GM19463 (cell line): ENCODE data around the gene PRRG1.
"Not testable (repeated sequence)": the region's sequence is repeated elsewhere in the genome, so short reads cannot be mapped to it uniquely, and the experiment has no call there.

Source experiments
- ATAC-seq: cut with Tn5 transposase; IDR thresholded peaks from one replicate; pipeline ENCODE4 v1.9.1; 2021; ENCODE audit warnings: mild to moderate bottlenecking, moderate library complexity; ENCODE audit not compliant: unreplicated experiment

The PRRG1 gene

GRCh38 chrX:37349221-37350033 lies at the start of gene PRRG1:
PRRG1 (plus strand) TSS chrX:37349364; CDS start chrX:37406250, 56,886 bp downstream.
- ATAC-seq: no peak

GRCh38 chrX:37302569-37302968 lies 46.6 kb upstream of the PRRG1 start:
- ATAC-seq: no peak

DNA sequence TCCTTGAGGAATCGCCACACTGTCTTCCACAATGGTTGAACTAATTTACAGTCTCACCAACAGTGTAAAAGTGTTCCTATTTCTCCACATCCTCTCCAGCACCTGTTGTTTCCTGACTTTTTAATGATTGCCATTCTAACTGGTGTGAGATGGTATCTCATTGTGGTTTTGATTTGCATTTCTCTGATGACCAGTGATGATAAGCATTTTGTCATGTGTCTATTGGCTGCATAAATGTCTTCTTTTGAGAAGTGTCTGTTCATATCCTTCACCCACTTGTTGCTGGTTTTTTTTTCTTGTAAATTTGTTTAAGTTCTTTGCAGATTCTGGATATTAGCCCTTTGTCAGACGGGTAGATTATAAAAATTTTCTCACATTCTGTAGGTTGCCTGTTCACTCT lies 43.9 kb upstream of the PRRG1 start:
- ATAC-seq: not testable (repeated sequence)

GRCh38 chrX:37314531-37314930 lies 34.6 kb upstream of the PRRG1 start:
- ATAC-seq: no peak

GRCh38 chrX:37315511-37316248 lies 33.5 kb upstream of the PRRG1 start:
- ATAC-seq: no peak

DNA sequence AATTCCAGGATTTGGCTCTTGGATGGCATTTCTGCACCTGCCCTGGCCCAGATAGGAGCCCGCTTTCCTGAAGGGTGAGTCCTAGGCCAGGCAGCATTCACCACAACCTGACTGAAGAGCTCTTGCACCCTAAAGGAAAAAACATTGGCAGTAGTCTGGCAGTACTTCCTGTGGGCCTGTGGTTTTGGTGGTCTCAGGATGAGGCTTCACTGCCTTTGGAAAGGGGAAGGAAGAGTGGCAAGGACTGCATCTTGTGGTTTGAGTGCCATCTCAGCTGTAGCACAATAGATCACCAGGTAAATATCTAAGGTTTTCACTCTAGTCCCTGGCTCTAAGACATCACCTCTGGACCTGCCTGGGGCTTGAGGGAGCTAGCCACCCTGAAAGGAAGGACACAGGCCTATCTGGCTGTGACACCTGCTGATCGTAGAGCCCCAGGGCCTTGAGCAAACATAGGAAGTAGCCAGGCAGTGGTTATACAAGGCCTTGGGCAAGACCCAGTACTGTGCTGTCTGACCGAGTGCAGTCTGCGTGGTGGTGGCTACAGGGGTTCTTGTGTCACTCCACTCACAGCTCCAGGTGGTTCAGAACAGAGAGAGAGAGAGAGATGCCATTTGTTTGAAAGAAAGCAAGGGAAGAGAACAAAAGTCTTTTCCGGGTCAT lies 28.5 kb upstream of the PRRG1 start:
- ATAC-seq: no peak

GRCh38 chrX:37330642-37331041 lies 18.5 kb upstream of the PRRG1 start:
- no peak for ATAC-seq

- ATAC-seq: no peak
These were observed 17.6 kb upstream of the PRRG1 start for GRCh38 chrX:37331546-37331945.

GRCh38 chrX:37332055-37332454 lies 17.1 kb upstream of the PRRG1 start:
- ATAC-seq: no peak

- ATAC-seq: no peak
These were observed 16.0 kb upstream of the PRRG1 start for GRCh38 chrX:37332987-37333658.

DNA sequence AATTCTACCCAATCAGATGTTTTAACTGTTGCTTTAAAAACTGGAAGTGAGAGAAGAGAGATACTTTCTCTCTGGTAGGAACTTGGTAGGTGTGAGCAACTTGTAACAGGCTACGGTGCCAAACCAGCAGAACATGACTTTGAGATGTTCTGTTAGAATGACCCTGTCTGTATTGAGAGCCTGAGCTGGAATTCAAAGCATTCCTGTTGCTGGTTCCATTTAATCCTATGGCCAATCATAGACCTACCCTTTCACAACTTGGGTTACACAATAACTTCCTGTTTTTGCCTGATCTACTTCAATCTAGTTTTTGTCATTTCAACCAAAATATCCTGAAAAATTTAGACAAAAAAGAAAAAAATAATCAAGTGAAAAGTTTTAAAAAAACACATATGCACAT lies 1.7 kb upstream of the PRRG1 start:
- no peak for ATAC-seq

DNA sequence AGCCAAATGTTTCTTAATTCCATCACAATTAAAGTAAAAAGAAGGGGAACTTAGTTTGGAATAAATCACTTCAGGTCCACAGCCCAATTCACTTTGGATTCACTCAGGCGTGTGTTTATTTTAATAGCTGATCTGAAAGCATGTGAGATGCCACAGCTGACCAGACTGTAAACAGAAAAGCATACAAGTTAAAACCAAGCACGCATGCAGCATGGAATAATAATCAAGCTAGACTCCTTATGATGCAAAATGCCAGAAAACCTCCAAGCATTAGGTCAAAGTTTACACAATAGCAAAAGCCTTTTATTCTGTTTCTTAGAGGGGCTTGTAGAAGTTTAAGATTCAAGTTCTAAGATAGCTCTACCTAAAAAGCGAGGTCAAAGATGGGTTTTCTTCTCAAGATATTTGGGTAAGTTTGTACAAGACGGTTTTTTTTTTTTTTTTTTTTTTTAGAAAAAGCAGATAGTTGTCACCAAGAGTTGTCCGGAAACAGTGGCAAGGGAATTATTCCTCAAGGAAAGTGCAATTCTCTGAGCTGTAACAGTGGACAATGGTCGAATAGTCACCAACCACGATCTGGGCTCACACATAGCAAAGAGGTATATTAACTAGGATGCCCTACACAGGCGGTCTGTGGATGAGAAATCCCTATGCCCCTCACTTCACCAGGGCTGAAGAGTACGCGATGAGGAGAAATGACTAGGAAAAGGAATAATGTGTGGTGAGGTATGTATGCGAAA lies 763 bp upstream of the PRRG1 start:
- no peak for ATAC-seq

DNA sequence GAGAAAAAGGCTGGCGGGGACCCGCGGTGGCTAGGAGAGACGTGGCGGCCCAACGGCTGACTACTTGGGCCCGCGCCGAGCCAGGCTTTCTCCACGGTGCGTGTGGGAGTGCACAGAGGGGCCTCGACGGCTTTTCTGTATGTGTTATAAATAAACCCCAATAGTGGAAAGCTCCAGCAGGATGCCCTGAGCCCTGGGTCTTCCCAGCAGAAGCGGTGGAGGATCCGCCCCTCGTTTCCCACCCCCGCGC lies 268 bp upstream of the PRRG1 start:
- ATAC-seq: no peak

DNA sequence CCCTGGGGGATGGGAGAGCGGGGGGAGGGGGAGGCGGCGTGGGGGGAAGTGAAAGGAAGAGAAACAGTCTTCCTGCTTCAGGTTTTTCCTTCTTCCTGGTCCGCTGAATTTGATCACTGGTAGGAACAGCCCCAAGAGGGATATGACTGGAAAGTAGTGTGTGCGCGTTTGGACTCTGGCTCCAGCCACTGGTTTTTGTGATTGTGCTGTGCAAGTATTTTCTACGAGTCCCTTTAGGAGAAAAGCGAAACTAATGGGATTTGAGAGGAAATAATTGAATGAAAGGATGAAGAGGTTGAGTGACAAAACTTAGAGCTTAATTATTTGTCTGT lies 836 bp downstream of the PRRG1 start:
- no peak for ATAC-seq

- no peak for ATAC-seq
These were observed 4.5 kb downstream of the PRRG1 start for GRCh38 chrX:37353646-37354045.

GRCh38 chrX:37357436-37357835 lies 8.3 kb downstream of the PRRG1 start:
- no peak for ATAC-seq

DNA sequence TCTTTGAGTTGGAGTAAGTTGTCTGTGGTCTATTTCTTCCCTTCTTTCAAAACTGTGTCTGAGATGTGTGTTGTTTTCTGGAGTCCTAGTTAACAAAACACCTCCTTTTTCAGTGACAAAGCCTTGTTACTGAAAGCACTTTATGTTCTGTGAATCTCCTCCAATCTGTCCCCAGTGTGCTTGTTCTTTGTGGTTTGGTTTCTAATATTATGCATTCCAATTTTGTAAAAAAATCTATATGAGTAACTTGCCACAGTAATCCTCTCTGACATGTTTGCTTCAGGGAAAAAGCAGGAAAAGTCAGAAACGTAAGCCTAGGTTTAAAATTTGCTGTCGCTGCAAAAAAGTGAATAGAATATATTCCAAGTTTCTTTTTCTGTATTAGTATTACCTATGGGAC lies 12.4 kb downstream of the PRRG1 start:
- ATAC-seq: no peak

GRCh38 chrX:37364666-37365065 lies 15.5 kb downstream of the PRRG1 start:
- ATAC-seq: no peak

GRCh38 chrX:37367946-37368345 lies 18.8 kb downstream of the PRRG1 start:
- ATAC-seq: no peak

DNA sequence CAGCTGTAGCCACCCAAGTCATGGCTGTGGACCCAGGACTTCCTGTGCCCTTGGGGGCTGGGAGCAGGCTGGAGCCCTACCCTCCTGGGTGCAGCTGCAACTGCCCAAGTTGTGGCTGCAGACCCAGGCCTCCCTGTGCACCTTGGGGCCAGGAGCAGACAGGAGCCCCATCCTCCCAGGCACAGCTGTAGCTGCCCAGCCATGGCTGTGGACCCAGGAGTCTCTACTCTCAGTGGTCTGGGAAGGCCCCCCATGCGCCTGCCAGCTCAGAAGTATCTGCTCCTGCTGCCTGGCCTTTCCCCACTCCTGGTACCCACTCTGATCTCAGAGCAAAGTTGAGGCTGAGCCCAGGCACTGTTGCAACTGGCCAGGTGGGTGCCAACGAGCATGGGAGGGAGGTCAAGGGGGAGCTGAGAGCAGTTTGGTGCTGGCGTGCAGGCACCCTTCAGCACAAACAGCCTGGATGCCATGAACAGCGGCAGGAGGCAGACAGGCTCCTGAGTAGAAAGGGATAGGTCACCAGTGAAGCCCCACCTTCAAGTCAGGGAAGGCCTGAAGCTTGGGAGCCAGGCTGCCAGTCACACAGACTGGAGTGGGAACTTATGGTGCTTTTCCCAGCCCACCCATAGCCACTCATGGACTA lies 21.5 kb downstream of the PRRG1 start:
- no peak for ATAC-seq
